Vagina (tissue), 2 donors: Measurements from ENCODE around the gene RTCA.
"Not testable (repeated sequence)": the region's sequence is repeated elsewhere in the genome, so short reads cannot be mapped to it uniquely, and the experiment has no call there.

Experiments
- CTCF ChIP-seq, 3 experiments: fragments of 450-650 bp in 2 of 3; fragments of 200-600 bp in 1 of 3; sonication (generic) in 1 of 3; IDR thresholded peaks; one replicate each; pipeline ENCODE4 v1.5.1; 2017 to 2019; ENCODE audit warnings: antibody characterized with exemption in 3 of 3, mild to moderate bottlenecking in 2 of 3, moderate library complexity in 2 of 3
- POLR2A ChIP-seq, 2 donors: fragments of 450-650 bp; IDR thresholded peaks; one replicate each; pipeline ENCODE4 v1.6.1; 2017; ENCODE audit warnings: antibody characterized with exemption in 2 of 2, mild to moderate bottlenecking in 2 of 2, moderate library complexity in 2 of 2
- POLR2AphosphoS5 ChIP-seq, 2 donors: sonication (generic); formaldehyde crosslinking; IDR thresholded peaks; one replicate each; pipeline ENCODE4 v1.9.0; 2017; ENCODE audit warnings: antibody characterized with exemption in 2 of 2, mild to moderate bottlenecking in 2 of 2, low read depth in 1 of 2; ENCODE audit not compliant: insufficient read depth in 1 of 2

GRCh38 chr1:100296997-100297396 lies 31.0 kb downstream of the RTCA start:
- TF ChIP-seq CTCF (IDR thresholded peaks at IDR 0.05); POLR2A (IDR thresholded peaks at IDR 0.05); POLR2AphosphoS5 (IDR thresholded peaks at IDR 0.05; ENCODE audit: insufficient read depth in 1 of 2, low read depth in 1 of 2): not testable (repeated sequence)
